ENCODE results near the gene TMEM80.

Gene TMEM80

GRCh38 chr11:656426-656825 is 39.2 kb upstream of the TMEM80 start:
- Histone ChIP-seq H2BK5ac (ENCODE audit: low read length) (no peak overlapping the region), H3K9me3 (replicated peaks in 1 of 2; ENCODE audit: control insufficient read depth in 2 of 2, insufficient read depth in 1 of 2, low read depth in 1 of 2, low read length in 2 of 2) (no peaks in the 10 kb centered on the region), H3K4me2 (ENCODE audit: insufficient read depth, low read length, poor library complexity, severe bottlenecking) (no peak overlapping the region), H3K27ac (replicated peaks; ENCODE audit: low read length) (no peak overlapping the region), H3K4me3 (ENCODE audit: low read length in 2 of 2) (no peak overlapping the region), H3K4ac (ENCODE audit: low read length) (no peak overlapping the region), H2BK120ac (ENCODE audit: low read depth, low read length) (no peak overlapping the region), H3K79me1 (ENCODE audit: low read depth, low read length) (peaks cover 6% of the 10 kb centered on the region), H2BK12ac (ENCODE audit: low read length) (no peak overlapping the region), H4K8ac (ENCODE audit: low read depth, low read length) (no peak overlapping the region), H3K4me1 (ENCODE audit: control insufficient read depth in 2 of 2, insufficient read depth in 1 of 2, low read depth in 1 of 2, low read length in 2 of 2) (no peaks in the 10 kb centered on the region), H3K23ac (ENCODE audit: low read depth, low read length, poor library complexity) (no peak overlapping the region), H3K18ac (ENCODE audit: low read length) (no peak overlapping the region), H2AFZ (ENCODE audit: low read length) (no peak overlapping the region), H3K36me3 (replicated peaks in 1 of 2; ENCODE audit: control insufficient read depth in 2 of 2, insufficient read depth in 2 of 2, low read length in 2 of 2) (peaks cover 8 to 75% of the 10 kb centered on the region in 2 donors), H3K9ac (ENCODE audit: low read depth, low read length, poor library complexity) (no peak overlapping the region), H3K14ac (ENCODE audit: low read length) (peak overlapping the region; percentile 8), H3K27me3 (ENCODE audit: control insufficient read depth in 3 of 3, insufficient read depth in 3 of 3, low read depth in 1 of 3, low read length in 3 of 3) (no peaks in the 10 kb centered on the region), H2AK5ac (ENCODE audit: low read depth, low read length) (no peak overlapping the region), H2BK15ac (ENCODE audit: low read length) (no peak overlapping the region), H4K91ac (ENCODE audit: low read depth, low read length, poor library complexity) (no peak overlapping the region)
- WGBS, 2 donors (ENCODE audit: extremely low coverage in 2 of 2, insufficient read length in 2 of 2, insufficient replicate concordance in 1 of 2): no CpG with 5 or more reads among the region's 14 CpGs
- no peak for DNase-seq (ENCODE audit: low spot score)

DNA sequence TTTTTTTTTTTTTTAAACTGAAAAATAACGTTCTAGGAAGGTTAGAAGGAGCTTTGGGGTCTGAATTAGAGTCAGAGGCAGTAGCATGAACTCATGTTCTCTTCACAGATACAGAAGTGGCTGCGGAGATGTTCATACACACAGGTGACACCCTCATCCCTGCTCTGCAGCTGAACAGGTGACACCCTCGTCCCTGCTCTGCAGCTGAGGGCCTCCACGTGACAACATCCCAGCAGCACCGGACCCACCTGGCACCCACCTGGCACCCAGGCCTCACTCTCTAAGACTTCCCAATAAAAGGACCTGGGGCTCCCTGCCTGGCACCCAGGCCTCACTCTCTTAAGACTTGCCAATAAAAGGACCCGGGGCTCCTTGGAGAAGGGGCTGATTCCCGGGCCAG is 38.8 kb upstream of the TMEM80 start:
- Histone ChIP-seq H3K23ac (ENCODE audit: low read depth, low read length, poor library complexity) (no peak overlapping the region), H3K9me3 (replicated peaks in 1 of 2; ENCODE audit: control insufficient read depth in 2 of 2, insufficient read depth in 1 of 2, low read depth in 1 of 2, low read length in 2 of 2) (no peaks in the 10 kb centered on the region), H3K27ac (replicated peaks; ENCODE audit: low read length) (no peak overlapping the region), H2BK5ac (ENCODE audit: low read length) (no peak overlapping the region), H4K91ac (ENCODE audit: low read depth, low read length, poor library complexity) (no peak overlapping the region), H2AK5ac (ENCODE audit: low read depth, low read length) (no peak overlapping the region), H2BK12ac (ENCODE audit: low read length) (no peak overlapping the region), H3K4ac (ENCODE audit: low read length) (no peak overlapping the region), H3K27me3 (ENCODE audit: control insufficient read depth in 3 of 3, insufficient read depth in 3 of 3, low read depth in 1 of 3, low read length in 3 of 3) (no peaks in the 10 kb centered on the region), H3K4me2 (ENCODE audit: insufficient read depth, low read length, poor library complexity, severe bottlenecking) (no peak overlapping the region), H4K8ac (ENCODE audit: low read depth, low read length) (no peak overlapping the region), H3K18ac (ENCODE audit: low read length) (no peak overlapping the region), H3K9ac (ENCODE audit: low read depth, low read length, poor library complexity) (no peak overlapping the region), H2BK15ac (ENCODE audit: low read length) (no peak overlapping the region), H2BK120ac (ENCODE audit: low read depth, low read length) (no peak overlapping the region), H3K14ac (ENCODE audit: low read length) (peak overlapping the region; percentile 47), H3K36me3 (replicated peaks in 1 of 2; ENCODE audit: control insufficient read depth in 2 of 2, insufficient read depth in 2 of 2, low read length in 2 of 2) (peaks cover 8 to 70% of the 10 kb centered on the region in 2 donors), H3K79me1 (ENCODE audit: low read depth, low read length) (peaks cover 6% of the 10 kb centered on the region), H3K4me3 (ENCODE audit: low read length in 2 of 2) (no peak overlapping the region), H3K4me1 (ENCODE audit: control insufficient read depth in 2 of 2, insufficient read depth in 1 of 2, low read depth in 1 of 2, low read length in 2 of 2) (no peaks in the 10 kb centered on the region), H2AFZ (ENCODE audit: low read length) (no peak overlapping the region)
- no CpG with 5 or more reads among the region's 7 CpGs for WGBS, 2 donors (ENCODE audit: extremely low coverage in 2 of 2, insufficient read length in 2 of 2, insufficient replicate concordance in 1 of 2)
- no peak for DNase-seq (ENCODE audit: low spot score)

GRCh38 chr11:657691-658126 is 37.9 kb upstream of the TMEM80 start:
- no peak overlapping the region for H3K4ac ChIP-seq (ENCODE audit: low read length)
- H2AK5ac ChIP-seq (ENCODE audit: low read depth, low read length): no peak overlapping the region
- H3K18ac ChIP-seq (ENCODE audit: low read length): no peak overlapping the region
- H2BK12ac ChIP-seq (ENCODE audit: low read length): no peak overlapping the region
- whole genome bisulfite sequencing, 2 donors (ENCODE audit: extremely low coverage in 2 of 2, insufficient read length in 2 of 2, insufficient replicate concordance in 1 of 2): no CpG with 5 or more reads among the region's 14 CpGs
- H3K27me3 ChIP-seq (ENCODE audit: control insufficient read depth in 3 of 3, insufficient read depth in 3 of 3, low read depth in 1 of 3, low read length in 3 of 3): no peaks in the 10 kb centered on the region
- H4K91ac ChIP-seq (ENCODE audit: low read depth, low read length, poor library complexity): no peak overlapping the region
- H3K79me1 ChIP-seq (ENCODE audit: low read depth, low read length): peaks cover 6% of the 10 kb centered on the region
- no peak overlapping the region for H3K14ac ChIP-seq (ENCODE audit: low read length)
- H3K36me3 ChIP-seq (replicated peaks in 1 of 2; ENCODE audit: control insufficient read depth in 2 of 2, insufficient read depth in 2 of 2, low read length in 2 of 2): peaks cover 11 to 71% of the 10 kb centered on the region in 2 donors
- H2AFZ ChIP-seq (ENCODE audit: low read length): no peak overlapping the region
- no peak overlapping the region for H2BK120ac ChIP-seq (ENCODE audit: low read depth, low read length)
- no peaks in the 10 kb centered on the region for H3K4me1 ChIP-seq (ENCODE audit: control insufficient read depth in 2 of 2, insufficient read depth in 1 of 2, low read depth in 1 of 2, low read length in 2 of 2)
- no peaks in the 10 kb centered on the region for H3K9me3 ChIP-seq (replicated peaks in 1 of 2; ENCODE audit: control insufficient read depth in 2 of 2, insufficient read depth in 1 of 2, low read depth in 1 of 2, low read length in 2 of 2)
- DNase-seq (ENCODE audit: low spot score): no peak
- peak overlapping the region; percentile 24 for H3K9ac ChIP-seq (ENCODE audit: low read depth, low read length, poor library complexity)
- H3K4me3 ChIP-seq (ENCODE audit: low read length in 2 of 2): peak overlapping the region in 1 of 2 donors; percentile 60
- H2BK5ac ChIP-seq (ENCODE audit: low read length): no peak overlapping the region
- H4K8ac ChIP-seq (ENCODE audit: low read depth, low read length): no peak overlapping the region
- no peak overlapping the region for H3K23ac ChIP-seq (ENCODE audit: low read depth, low read length, poor library complexity)
- no peak overlapping the region for H3K27ac ChIP-seq (replicated peaks; ENCODE audit: low read length)
- no peak overlapping the region for H3K4me2 ChIP-seq (ENCODE audit: insufficient read depth, low read length, poor library complexity, severe bottlenecking)
- no peak overlapping the region for H2BK15ac ChIP-seq (ENCODE audit: low read length)

DNA sequence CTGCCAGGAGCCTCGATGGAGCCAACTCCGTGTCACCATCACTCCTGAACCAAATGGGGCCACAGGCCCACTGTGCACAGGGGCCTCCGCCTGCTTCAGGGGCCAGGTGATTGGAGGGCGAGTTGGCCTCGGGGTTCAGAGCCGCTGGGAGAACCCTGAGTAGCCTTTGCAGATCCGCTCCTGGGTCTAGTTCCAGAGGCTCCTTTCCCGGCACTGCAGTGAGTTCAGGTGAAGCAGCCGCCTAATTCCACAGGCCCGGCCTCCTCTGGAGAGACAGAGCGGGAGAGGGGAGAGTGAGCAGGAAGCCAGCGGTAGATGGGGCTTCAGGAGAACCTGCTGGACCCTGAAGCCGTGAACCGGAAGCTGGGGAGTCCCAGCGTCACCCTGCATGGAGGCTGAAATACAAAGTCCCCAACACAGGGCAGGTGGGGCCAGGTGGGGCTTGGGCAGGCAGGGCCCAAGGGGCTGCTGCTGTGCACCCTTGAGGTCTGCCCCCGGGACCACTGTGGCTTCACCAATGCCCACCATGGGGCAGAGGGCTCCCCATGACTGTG is 36.0 kb upstream of the TMEM80 start:
- Histone ChIP-seq H3K36me3 (replicated peaks in 1 of 2; ENCODE audit: control insufficient read depth in 2 of 2, insufficient read depth in 2 of 2, low read length in 2 of 2) (peaks cover 14 to 69% of the 10 kb centered on the region in 2 donors), H3K9ac (ENCODE audit: low read depth, low read length, poor library complexity) (no peak overlapping the region), H2AK5ac (ENCODE audit: low read depth, low read length) (peak overlapping the region; percentile 21), H2BK15ac (ENCODE audit: low read length) (no peak overlapping the region), H3K4me3 (ENCODE audit: low read length in 2 of 2) (peak overlapping the region in 1 of 2 donors; percentile 31), H3K79me1 (ENCODE audit: low read depth, low read length) (peaks cover 6% of the 10 kb centered on the region), H3K23ac (ENCODE audit: low read depth, low read length, poor library complexity) (no peak overlapping the region), H3K4me1 (ENCODE audit: control insufficient read depth in 2 of 2, insufficient read depth in 1 of 2, low read depth in 1 of 2, low read length in 2 of 2) (no peaks in the 10 kb centered on the region), H3K4me2 (ENCODE audit: insufficient read depth, low read length, poor library complexity, severe bottlenecking) (no peak overlapping the region), H4K8ac (ENCODE audit: low read depth, low read length) (no peak overlapping the region), H3K4ac (ENCODE audit: low read length) (no peak overlapping the region), H3K27me3 (ENCODE audit: control insufficient read depth in 3 of 3, insufficient read depth in 3 of 3, low read depth in 1 of 3, low read length in 3 of 3) (no peaks in the 10 kb centered on the region), H2BK12ac (ENCODE audit: low read length) (no peak overlapping the region), H3K9me3 (replicated peaks in 1 of 2; ENCODE audit: control insufficient read depth in 2 of 2, insufficient read depth in 1 of 2, low read depth in 1 of 2, low read length in 2 of 2) (no peaks in the 10 kb centered on the region), H3K27ac (replicated peaks; ENCODE audit: low read length) (no peak overlapping the region), H2BK5ac (ENCODE audit: low read length) (no peak overlapping the region), H4K91ac (ENCODE audit: low read depth, low read length, poor library complexity) (no peak overlapping the region), H3K18ac (ENCODE audit: low read length) (no peak overlapping the region), H2AFZ (ENCODE audit: low read length) (no peak overlapping the region), H3K14ac (ENCODE audit: low read length) (no peak overlapping the region), H2BK120ac (ENCODE audit: low read depth, low read length) (peak overlapping the region; percentile 72)
- no CpG with 5 or more reads among the region's 16 CpGs for WGBS, 2 donors (ENCODE audit: extremely low coverage in 2 of 2, insufficient read length in 2 of 2, insufficient replicate concordance in 1 of 2)
- DNase-seq (ENCODE audit: low spot score): no peak
